Measurements from ENCODE around the gene BRIP1. TPM values are rescaled to one million over a fixed set of nuclear protein-coding genes. Genes with fewer than 3 reads are reported as not detected.
"Not testable (repeated sequence)": the region's sequence is repeated elsewhere in the genome, so short reads cannot be mapped to it uniquely, and the experiment has no call there.

Gene BRIP1
- total and polyA plus RNA-seq, 7 experiments from 2014 or later = 0.64 to 19.9 (median 1.6) TPM

DNA sequence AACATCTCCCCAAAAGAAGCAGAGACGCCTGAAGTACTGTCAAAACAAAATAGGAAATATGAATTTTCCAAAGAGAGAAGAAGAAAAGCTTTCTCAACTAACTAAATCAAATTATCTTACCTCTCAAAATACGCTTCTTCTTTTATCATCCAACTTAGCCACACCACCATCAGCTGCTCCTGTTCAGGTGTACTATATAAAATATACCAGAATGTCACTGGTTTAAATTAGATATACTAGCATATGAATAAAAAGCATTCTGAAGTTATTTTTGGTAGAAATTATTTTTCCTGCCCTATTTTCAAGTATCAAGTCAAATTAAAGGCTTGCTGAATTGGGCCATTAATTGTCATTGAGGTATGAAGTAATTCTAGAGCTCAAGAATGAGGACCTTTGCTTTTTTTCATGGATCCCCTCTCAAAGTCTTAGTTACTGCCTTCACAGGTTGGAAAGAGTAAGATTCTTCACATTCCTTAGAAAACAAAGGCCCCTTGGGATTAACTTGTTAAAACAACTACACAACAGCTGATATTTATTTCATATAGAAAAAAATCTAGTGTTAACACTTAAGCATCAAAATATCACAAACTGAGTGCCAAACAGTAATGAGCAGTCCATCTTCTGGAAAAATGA lies 34.3 kb upstream of the BRIP1 start:
- H3K27me3 ChIP-seq (ENCODE audit: control insufficient read depth in 2 of 2, insufficient read depth in 2 of 2, low read length in 2 of 2) = no peaks in the 10 kb centered on the region
- ChIA-PET POLR2A (no interaction called here), CTCF (interaction anchor here (0.7 kb wide), 1 partner anchor 486 kb away, joined by 3 read pairs; no protein-coding TSS in a partner anchor)
- Mint-ChIP-seq H3K4me1 (peaks cover 0 to 2% (median 0%) of the 10 kb centered on the region in 7 donors), H3K36me3 (peaks cover 0 to 33% (median 19%) of the 10 kb centered on the region in 5 donors), H3K27me3 (no peaks in the 10 kb centered on the region), H3K27ac (peak overlapping the region in 1 of 9 donors; percentile 0), H3K9me3 (no peaks in the 10 kb centered on the region), H3K4me3 (no peak overlapping the region)
- H3K4me3 ChIP-seq (ENCODE audit: low read length) = no peak overlapping the region
- intact Hi-C loops (cut with micrococcal nuclease) = no loop called here
- ATAC-seq = no peak
- no peaks in the 10 kb centered on the region for H3K4me1 ChIP-seq (ENCODE audit: control insufficient read depth in 2 of 2, insufficient read depth in 2 of 2, low read length in 2 of 2)
- peaks cover 0 to 32% (median 9%) of the 10 kb centered on the region in 3 experiments for H3K36me3 ChIP-seq (ENCODE audit: control insufficient read depth in 2 of 3, insufficient read depth in 3 of 3, low read length in 3 of 3)
- no peak for DNase-seq
- no peaks in the 10 kb centered on the region for H3K9me3 ChIP-seq (ENCODE audit: control insufficient read depth in 2 of 3, low read length in 3 of 3)
- H3K27ac ChIP-seq (ENCODE audit: low read depth, low read length) = no peak overlapping the region

GRCh38 chr17:61895391-61895790 lies 32.1 kb upstream of the BRIP1 start:
- H3K27ac Mint-ChIP-seq = no peak overlapping the region
- DNase-seq (no peak), ATAC-seq (no peak)
- CTCF ChIA-PET = no interaction called here
- peak overlapping the region in 1 of 10 donors; percentile 10 for H3K4me3 Mint-ChIP-seq
- Histone ChIP-seq H3K9me3 (ENCODE audit: control insufficient read depth in 2 of 3, low read length in 3 of 3) (no peaks in the 10 kb centered on the region), H3K27ac (ENCODE audit: low read depth, low read length) (no peak overlapping the region), H3K27me3 (ENCODE audit: control insufficient read depth in 2 of 2, insufficient read depth in 2 of 2, low read length in 2 of 2) (no peaks in the 10 kb centered on the region), H3K4me1 (ENCODE audit: control insufficient read depth in 2 of 2, insufficient read depth in 2 of 2, low read length in 2 of 2) (no peaks in the 10 kb centered on the region), H3K4me3 (ENCODE audit: low read length) (no peak overlapping the region), H3K36me3 (ENCODE audit: control insufficient read depth in 2 of 3, insufficient read depth in 3 of 3, low read length in 3 of 3) (peaks cover 0 to 29% (median 9%) of the 10 kb centered on the region in 3 experiments)
- no peaks in the 10 kb centered on the region for H3K27me3 Mint-ChIP-seq
- H3K36me3 Mint-ChIP-seq = peaks cover 0 to 33% (median 14%) of the 10 kb centered on the region in 5 donors
- peaks cover 0 to 2% (median 0%) of the 10 kb centered on the region in 7 donors for H3K4me1 Mint-ChIP-seq
- intact Hi-C loops (cut with micrococcal nuclease) = no loop called here
- no peaks in the 10 kb centered on the region for H3K9me3 Mint-ChIP-seq
- POLR2A ChIA-PET = no interaction called here

GRCh38 chr17:61894310-61894709 lies 31.0 kb upstream of the BRIP1 start:
- H3K36me3 ChIP-seq (ENCODE audit: control insufficient read depth in 2 of 3, insufficient read depth in 3 of 3, low read length in 3 of 3) = peaks cover 0 to 31% (median 12%) of the 10 kb centered on the region in 3 experiments
- CTCF ChIA-PET = interaction anchor here (0.5 kb wide), 1 partner anchor 50 kb away, joined by 3 read pairs; no protein-coding TSS in a partner anchor
- not testable (repeated sequence) for ATAC-seq

GRCh38 chr17:61887733-61888132 lies 24.4 kb upstream of the BRIP1 start:
- POLR2A ChIA-PET; H3K27me3 ChIP-seq (ENCODE audit: control insufficient read depth in 2 of 2, insufficient read depth in 2 of 2, low read length in 2 of 2); H3K9me3 Mint-ChIP-seq; H3K9me3 ChIP-seq (ENCODE audit: control insufficient read depth in 2 of 3, low read length in 3 of 3); intact Hi-C loops (cut with micrococcal nuclease); H3K4me3 ChIP-seq (ENCODE audit: low read length); ATAC-seq; H3K4me1 Mint-ChIP-seq; H3K27me3 Mint-ChIP-seq; H3K4me1 ChIP-seq (ENCODE audit: control insufficient read depth in 2 of 2, insufficient read depth in 2 of 2, low read length in 2 of 2); DNase-seq; H3K4me3 Mint-ChIP-seq; H3K27ac Mint-ChIP-seq; H3K27ac ChIP-seq (ENCODE audit: low read depth, low read length); CTCF ChIA-PET: not testable (repeated sequence)
- peaks cover 0 to 61% (median 8%) of the 10 kb centered on the region in 3 experiments for H3K36me3 ChIP-seq (ENCODE audit: control insufficient read depth in 2 of 3, insufficient read depth in 3 of 3, low read length in 3 of 3)
- peaks cover 0 to 52% (median 20%) of the 10 kb centered on the region in 5 donors for H3K36me3 Mint-ChIP-seq

More at GRCh38 chr17:61894310-61894709, 31.0 kb upstream of the BRIP1 start:
- H3K9me3 ChIP-seq (ENCODE audit: control insufficient read depth in 2 of 3, low read length in 3 of 3); H3K4me3 Mint-ChIP-seq; H3K27me3 ChIP-seq (ENCODE audit: control insufficient read depth in 2 of 2, insufficient read depth in 2 of 2, low read length in 2 of 2); H3K4me1 Mint-ChIP-seq; POLR2A ChIA-PET; intact Hi-C loops (cut with micrococcal nuclease); H3K4me1 ChIP-seq (ENCODE audit: control insufficient read depth in 2 of 2, insufficient read depth in 2 of 2, low read length in 2 of 2); DNase-seq; H3K9me3 Mint-ChIP-seq; H3K27ac ChIP-seq (ENCODE audit: low read depth, low read length); H3K27me3 Mint-ChIP-seq; H3K4me3 ChIP-seq (ENCODE audit: low read length): not testable (repeated sequence)
- Mint-ChIP-seq H3K36me3 (peaks cover 0 to 31% (median 9%) of the 10 kb centered on the region in 5 donors), H3K27ac (peak overlapping the region in 1 of 9 donors; percentile 41)

DNA sequence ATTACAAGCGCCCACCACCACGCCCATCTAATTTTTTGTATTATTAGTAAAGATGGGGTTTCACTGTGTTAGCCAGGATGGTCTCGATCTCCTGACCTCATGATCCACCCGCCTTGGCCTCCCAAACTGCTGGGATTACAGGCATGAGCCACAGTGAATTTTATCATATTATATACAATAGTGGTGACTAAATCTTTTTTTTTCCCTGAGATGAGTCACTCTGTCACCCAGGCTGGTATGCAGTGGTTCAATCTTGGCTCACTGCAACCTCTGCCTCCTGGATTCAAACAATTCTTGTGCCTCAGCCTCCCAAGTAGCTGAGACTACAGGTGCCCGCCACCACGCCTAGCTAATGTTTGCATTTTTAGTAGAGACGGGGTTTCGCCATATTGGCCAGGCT lies 22.5 kb upstream of the BRIP1 start:
- H3K4me1 Mint-ChIP-seq; H3K27me3 Mint-ChIP-seq; intact Hi-C loops (cut with micrococcal nuclease); CTCF ChIA-PET; DNase-seq; H3K4me1 ChIP-seq (ENCODE audit: control insufficient read depth in 2 of 2, insufficient read depth in 2 of 2, low read length in 2 of 2); H3K4me3 ChIP-seq (ENCODE audit: low read length); H3K9me3 Mint-ChIP-seq; H3K9me3 ChIP-seq (ENCODE audit: control insufficient read depth in 2 of 3, low read length in 3 of 3); H3K27me3 ChIP-seq (ENCODE audit: control insufficient read depth in 2 of 2, insufficient read depth in 2 of 2, low read length in 2 of 2); POLR2A ChIA-PET; ATAC-seq; H3K27ac Mint-ChIP-seq; H3K4me3 Mint-ChIP-seq; H3K27ac ChIP-seq (ENCODE audit: low read depth, low read length): not testable (repeated sequence)
- H3K36me3 ChIP-seq (ENCODE audit: control insufficient read depth in 2 of 3, insufficient read depth in 3 of 3, low read length in 3 of 3) = peaks cover 0 to 70% (median 18%) of the 10 kb centered on the region in 3 experiments
- H3K36me3 Mint-ChIP-seq = peaks cover 0 to 56% (median 19%) of the 10 kb centered on the region in 5 donors

DNA sequence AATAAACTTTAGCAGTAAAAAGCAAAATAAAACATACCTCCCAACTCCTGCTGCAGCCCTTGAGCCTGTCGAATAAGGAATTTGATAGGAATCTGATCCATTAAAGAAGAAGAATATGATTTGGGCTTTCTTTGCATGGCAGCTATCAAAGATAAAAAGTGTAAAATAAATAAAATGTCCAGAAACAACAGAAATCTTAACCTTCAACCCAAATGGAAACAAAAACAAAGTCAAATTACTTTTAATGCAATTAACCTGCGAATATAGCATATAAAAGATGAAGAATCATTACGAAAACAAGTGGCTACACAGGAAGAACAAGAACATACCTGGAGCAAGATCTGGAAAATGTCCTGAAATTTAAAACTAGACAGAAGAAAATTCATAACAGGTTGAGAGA lies 21.5 kb upstream of the BRIP1 start:
- H3K9me3 Mint-ChIP-seq = no peaks in the 10 kb centered on the region
- no peak overlapping the region for H3K4me3 Mint-ChIP-seq
- H3K27ac Mint-ChIP-seq = peak overlapping the region in 1 of 9 donors; percentile 3
- peaks cover 0 to 49% (median 19%) of the 10 kb centered on the region in 5 donors for H3K36me3 Mint-ChIP-seq
- no peak for DNase-seq
- H3K4me1 Mint-ChIP-seq = no peaks in the 10 kb centered on the region
- no peaks in the 10 kb centered on the region for H3K27me3 Mint-ChIP-seq
- intact Hi-C loops (cut with micrococcal nuclease) = no loop called here
- peaks cover 0 to 69% (median 16%) of the 10 kb centered on the region in 3 experiments for H3K36me3 ChIP-seq (ENCODE audit: control insufficient read depth in 2 of 3, insufficient read depth in 3 of 3, low read length in 3 of 3)
- no peaks in the 10 kb centered on the region for H3K4me1 ChIP-seq (ENCODE audit: control insufficient read depth in 2 of 2, insufficient read depth in 2 of 2, low read length in 2 of 2)
- POLR2A ChIA-PET = no interaction called here
- H3K9me3 ChIP-seq (ENCODE audit: control insufficient read depth in 2 of 3, low read length in 3 of 3) = no peaks in the 10 kb centered on the region
- no peak overlapping the region for H3K27ac ChIP-seq (ENCODE audit: low read depth, low read length)
- H3K4me3 ChIP-seq (ENCODE audit: low read length) = no peak overlapping the region
- ATAC-seq = no peak
- CTCF ChIA-PET = no interaction called here
- no peaks in the 10 kb centered on the region for H3K27me3 ChIP-seq (ENCODE audit: control insufficient read depth in 2 of 2, insufficient read depth in 2 of 2, low read length in 2 of 2)

GRCh38 chr17:61880589-61881102 lies 17.3 kb upstream of the BRIP1 start:
- intact Hi-C loops (cut with micrococcal nuclease) = no loop called here
- Histone ChIP-seq H3K36me3 (ENCODE audit: control insufficient read depth in 2 of 3, insufficient read depth in 3 of 3, low read length in 3 of 3) (peaks cover 0 to 54% (median 11%) of the 10 kb centered on the region in 3 experiments), H3K4me1 (ENCODE audit: control insufficient read depth in 2 of 2, insufficient read depth in 2 of 2, low read length in 2 of 2) (no peaks in the 10 kb centered on the region), H3K27me3 (ENCODE audit: control insufficient read depth in 2 of 2, insufficient read depth in 2 of 2, low read length in 2 of 2) (no peaks in the 10 kb centered on the region), H3K27ac (ENCODE audit: low read depth, low read length) (no peak overlapping the region), H3K9me3 (ENCODE audit: control insufficient read depth in 2 of 3, low read length in 3 of 3) (no peaks in the 10 kb centered on the region), H3K4me3 (ENCODE audit: low read length) (no peak overlapping the region)
- H3K27me3 Mint-ChIP-seq = no peaks in the 10 kb centered on the region
- H3K4me3 Mint-ChIP-seq = no peak overlapping the region
- ATAC-seq = no peak
- POLR2A ChIA-PET = no interaction called here
- no peak overlapping the region for H3K27ac Mint-ChIP-seq
- H3K9me3 Mint-ChIP-seq = no peaks in the 10 kb centered on the region
- CTCF ChIA-PET = no interaction called here
- no peaks in the 10 kb centered on the region for H3K4me1 Mint-ChIP-seq
- H3K36me3 Mint-ChIP-seq = peaks cover 3 to 46% (median 20%) of the 10 kb centered on the region in 5 donors
- DNase-seq = no peak
